ENCODE measurements around the gene NFE2L1. TPM values are rescaled to one million over a fixed set of nuclear protein-coding genes. Genes with fewer than 3 reads are reported as not detected.
A peak's percentile ranks its signal among the peaks of the same experiment; 100 is the strongest.

The NFE2L1 gene
- total RNA-seq, 3 donors from 2014 or later (not counting 1 experiment from before 2014, with no cell fraction given): 38.6 to 53.4 (median 47.5) TPM

DNA sequence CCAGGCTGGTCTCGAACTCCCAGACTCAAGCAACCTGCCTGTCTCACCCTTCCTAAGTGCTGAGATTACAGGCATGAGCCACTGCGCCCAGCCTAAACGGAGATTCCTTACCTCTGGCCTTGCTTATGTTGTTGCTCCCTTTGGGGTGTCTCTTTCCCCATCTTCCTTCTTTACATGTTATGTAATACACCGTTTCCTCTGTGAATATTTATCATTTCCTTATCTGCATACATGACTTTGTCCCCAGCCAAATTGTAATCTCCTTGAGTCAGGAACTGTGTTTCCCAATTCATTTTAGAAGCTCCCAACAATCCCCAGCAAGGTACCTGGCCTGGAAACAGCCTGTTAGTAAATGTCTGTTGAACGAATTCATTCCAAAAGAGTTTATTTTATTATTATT is 26.2 kb upstream of the NFE2L1 start:
- intact Hi-C loops (cut with micrococcal nuclease): no loop called here
- WGBS (ENCODE audit: insufficient coverage): 62% methylated on average over 4 of the region's 5 CpGs
- no peak overlapping the region for H3K4me3 Mint-ChIP-seq
- H3K9me3 Mint-ChIP-seq: no peaks in the 10 kb centered on the region
- Histone ChIP-seq H3K4me1 (ENCODE audit: control insufficient read depth, insufficient read depth, low read length) (peaks cover 36% of the 10 kb centered on the region), H3K27me3 (ENCODE audit: control insufficient read depth, insufficient read depth, low read length) (peaks cover 17% of the 10 kb centered on the region), H3K36me3 (ENCODE audit: control insufficient read depth, insufficient read depth, low read length) (no peaks in the 10 kb centered on the region), H3K27ac (ENCODE audit: low read length) (no peak overlapping the region), H3K9me3 (ENCODE audit: control insufficient read depth, insufficient read depth, low read length) (no peaks in the 10 kb centered on the region), H3K4me3 (ENCODE audit: low read length) (no peak overlapping the region)
- TF ChIP-seq, protein P1, sequence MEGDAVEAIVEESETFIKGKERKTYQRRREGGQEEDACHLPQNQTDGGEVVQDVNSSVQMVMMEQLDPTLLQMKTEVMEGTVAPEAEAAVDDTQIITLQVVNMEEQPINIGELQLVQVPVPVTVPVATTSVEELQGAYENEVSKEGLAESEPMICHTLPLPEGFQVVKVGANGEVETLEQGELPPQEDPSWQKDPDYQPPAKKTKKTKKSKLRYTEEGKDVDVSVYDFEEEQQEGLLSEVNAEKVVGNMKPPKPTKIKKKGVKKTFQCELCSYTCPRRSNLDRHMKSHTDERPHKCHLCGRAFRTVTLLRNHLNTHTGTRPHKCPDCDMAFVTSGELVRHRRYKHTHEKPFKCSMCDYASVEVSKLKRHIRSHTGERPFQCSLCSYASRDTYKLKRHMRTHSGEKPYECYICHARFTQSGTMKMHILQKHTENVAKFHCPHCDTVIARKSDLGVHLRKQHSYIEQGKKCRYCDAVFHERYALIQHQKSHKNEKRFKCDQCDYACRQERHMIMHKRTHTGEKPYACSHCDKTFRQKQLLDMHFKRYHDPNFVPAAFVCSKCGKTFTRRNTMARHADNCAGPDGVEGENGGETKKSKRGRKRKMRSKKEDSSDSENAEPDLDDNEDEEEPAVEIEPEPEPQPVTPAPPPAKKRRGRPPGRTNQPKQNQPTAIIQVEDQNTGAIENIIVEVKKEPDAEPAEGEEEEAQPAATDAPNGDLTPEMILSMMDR (IDR thresholded peaks at IDR 0.05): no peak
- H3K36me3 Mint-ChIP-seq: no peaks in the 10 kb centered on the region
- peaks cover 28 to 34% of the 10 kb centered on the region in 2 donors for H3K4me1 Mint-ChIP-seq
- ATAC-seq (no peak), DNase-seq (no peak)
- H3K27ac Mint-ChIP-seq: no peak overlapping the region
- H3K27me3 Mint-ChIP-seq (ENCODE audit: low read depth in 2 of 2): peaks cover 23 to 37% of the 10 kb centered on the region in 2 donors

DNA sequence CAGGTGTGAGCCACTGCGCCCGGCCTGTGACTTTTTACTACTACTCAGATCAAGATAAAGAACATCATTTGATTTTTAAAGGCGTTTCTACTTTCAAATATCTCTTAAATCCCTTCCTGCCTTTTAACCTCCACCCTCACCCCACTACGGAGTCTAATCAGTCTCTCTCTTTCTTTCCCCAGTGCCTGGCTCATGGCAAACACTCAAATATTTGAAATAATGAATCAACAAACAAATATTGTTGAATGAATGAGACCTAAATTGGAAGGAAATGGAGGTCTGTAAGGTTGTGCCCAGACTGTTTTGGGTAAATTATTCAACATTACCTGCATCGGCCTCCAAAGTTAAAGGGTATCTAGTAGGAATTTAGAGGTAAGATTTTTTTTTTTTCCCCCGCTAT is 25.3 kb upstream of the NFE2L1 start:
- WGBS (ENCODE audit: insufficient coverage): 70% methylated on average over 5 of the region's 6 CpGs
- peaks cover 25 to 42% of the 10 kb centered on the region in 2 donors for H3K27me3 Mint-ChIP-seq (ENCODE audit: low read depth in 2 of 2)

DNA sequence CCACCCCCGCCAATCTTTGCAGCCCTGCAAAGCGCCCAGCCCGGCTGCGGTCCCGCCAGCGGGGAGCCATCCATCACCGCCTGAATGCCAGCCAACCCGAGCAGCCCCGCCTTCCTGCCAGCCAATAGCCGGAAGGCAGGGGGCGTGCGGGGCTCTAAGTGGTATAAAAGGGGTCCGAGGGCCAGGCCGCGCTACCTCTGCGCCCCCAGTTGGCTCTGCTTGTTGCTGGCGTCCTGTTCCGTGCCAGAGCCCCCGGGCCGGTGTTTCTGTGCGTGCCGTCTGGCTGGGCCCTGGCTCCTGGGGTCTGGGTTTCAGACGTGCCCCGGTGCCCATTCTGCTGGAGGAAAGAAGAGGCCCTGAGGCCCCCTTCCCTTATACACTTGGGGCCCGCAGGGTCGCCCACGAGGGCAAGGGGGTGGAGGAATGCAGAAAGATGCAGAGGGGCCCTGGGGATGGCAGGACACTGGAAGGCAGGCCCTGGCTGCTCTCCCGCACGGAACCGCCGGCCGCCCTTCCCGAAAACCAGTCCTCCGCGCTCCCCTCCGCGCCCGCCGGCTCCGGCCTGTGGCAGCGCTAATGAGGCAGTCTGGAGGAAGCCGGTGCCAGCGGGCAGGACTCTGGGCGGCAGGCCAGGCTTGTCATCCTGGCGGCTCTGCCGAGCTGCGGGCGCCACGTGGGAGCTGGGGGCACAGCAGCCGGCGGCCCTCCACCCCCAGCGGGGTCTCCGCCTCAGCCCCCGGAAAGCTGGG is 24.6 kb upstream of the NFE2L1 start:
- TF ChIP-seq, protein P1 (IDR thresholded peaks at IDR 0.05): no peak
- ATAC-seq (peak in 1 of 3 donors; percentile 6), DNase-seq (peak; percentile 34 to 62)
- H3K4me3 ChIP-seq (ENCODE audit: low read length): peak overlapping the region; percentile 29
- intact Hi-C loops (cut with micrococcal nuclease): no loop called here
- Mint-ChIP-seq H3K27me3 (ENCODE audit: low read depth in 2 of 2) (peaks cover 30 to 42% of the 10 kb centered on the region in 2 donors), H3K4me3 (peak overlapping the region; percentile 74), H3K4me1 (peaks cover 34% of the 10 kb centered on the region in 2 donors), H3K27ac (peak overlapping the region in 1 of 2 donors; percentile 86), H3K9me3 (no peaks in the 10 kb centered on the region), H3K36me3 (no peaks in the 10 kb centered on the region)
- no peaks in the 10 kb centered on the region for H3K36me3 ChIP-seq (ENCODE audit: control insufficient read depth, insufficient read depth, low read length)
- under 1% methylated on average over 53 of the region's 54 CpGs for WGBS (ENCODE audit: insufficient coverage)
- peaks cover 36% of the 10 kb centered on the region for H3K4me1 ChIP-seq (ENCODE audit: control insufficient read depth, insufficient read depth, low read length)
- peaks cover 17% of the 10 kb centered on the region for H3K27me3 ChIP-seq (ENCODE audit: control insufficient read depth, insufficient read depth, low read length)
- H3K27ac ChIP-seq (ENCODE audit: low read length): peak overlapping the region; percentile 5
- no peaks in the 10 kb centered on the region for H3K9me3 ChIP-seq (ENCODE audit: control insufficient read depth, insufficient read depth, low read length)

More for the DNA sequence above, 25.3 kb upstream of the NFE2L1 start:
- Histone ChIP-seq H3K4me3 (ENCODE audit: low read length) (no peak overlapping the region), H3K4me1 (ENCODE audit: control insufficient read depth, insufficient read depth, low read length) (peaks cover 36% of the 10 kb centered on the region), H3K27ac (ENCODE audit: low read length) (no peak overlapping the region), H3K9me3 (ENCODE audit: control insufficient read depth, insufficient read depth, low read length) (no peaks in the 10 kb centered on the region), H3K27me3 (ENCODE audit: control insufficient read depth, insufficient read depth, low read length) (peaks cover 17% of the 10 kb centered on the region), H3K36me3 (ENCODE audit: control insufficient read depth, insufficient read depth, low read length) (no peaks in the 10 kb centered on the region)
- ATAC-seq (no peak), DNase-seq (no peak)
- Mint-ChIP-seq H3K27ac (no peak overlapping the region), H3K4me3 (peak overlapping the region; percentile 32), H3K4me1 (peaks cover 34% of the 10 kb centered on the region in 2 donors), H3K9me3 (no peaks in the 10 kb centered on the region), H3K36me3 (no peaks in the 10 kb centered on the region)
- intact Hi-C loops (cut with micrococcal nuclease): no loop called here
- TF ChIP-seq, protein P1 (IDR thresholded peaks at IDR 0.05): no peak
